GM21576 (cell line): Measurements from ENCODE around the gene DUSP3.

Experiments used
- ATAC-seq: cut with Tn5 transposase; IDR thresholded peaks from one replicate; pipeline ENCODE4 v1.9.1; 2021; ENCODE audit warnings: mild to moderate bottlenecking, moderate library complexity; ENCODE audit not compliant: unreplicated experiment

Gene DUSP3

DNA sequence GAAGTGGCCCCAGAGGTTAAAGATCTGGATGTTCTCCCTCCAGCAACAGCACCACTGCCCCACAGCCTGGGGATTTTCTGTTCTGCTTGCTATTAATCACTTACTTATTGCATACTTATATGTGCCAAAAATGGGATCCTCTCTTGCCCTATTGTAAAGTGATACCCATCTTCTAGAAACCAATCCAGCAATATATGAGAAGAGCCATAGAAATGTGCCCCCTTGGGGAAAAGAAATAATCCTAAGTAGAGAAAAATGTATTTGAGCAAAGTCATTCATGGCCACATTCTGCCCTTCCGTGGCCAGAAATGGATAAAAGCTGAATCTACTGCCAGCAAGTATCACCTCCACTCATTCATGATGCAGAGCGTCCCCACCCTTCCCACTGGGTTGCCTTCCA lies 41.1 kb downstream of the DUSP3 start:
- no peak for ATAC-seq

DNA sequence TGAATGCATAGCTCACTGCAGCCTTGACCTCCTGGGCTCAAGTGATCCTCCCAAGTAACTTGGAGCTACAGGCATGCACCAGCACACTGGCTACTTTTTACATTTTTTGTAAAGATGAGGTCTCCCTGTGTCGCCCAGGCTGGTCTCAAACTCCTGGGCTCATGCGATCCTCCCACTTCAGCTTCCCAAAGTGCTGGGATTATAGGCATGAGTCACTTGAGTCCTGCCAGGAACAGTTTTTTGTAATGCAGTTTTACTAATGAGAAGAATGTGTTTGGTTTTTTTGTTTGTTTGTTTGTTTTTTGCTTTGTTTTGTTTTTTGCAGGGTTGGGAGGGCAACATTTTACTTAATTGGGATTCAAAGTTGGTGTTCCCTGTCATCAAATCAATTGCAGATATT lies 42.4 kb downstream of the DUSP3 start:
- no peak for ATAC-seq

DNA sequence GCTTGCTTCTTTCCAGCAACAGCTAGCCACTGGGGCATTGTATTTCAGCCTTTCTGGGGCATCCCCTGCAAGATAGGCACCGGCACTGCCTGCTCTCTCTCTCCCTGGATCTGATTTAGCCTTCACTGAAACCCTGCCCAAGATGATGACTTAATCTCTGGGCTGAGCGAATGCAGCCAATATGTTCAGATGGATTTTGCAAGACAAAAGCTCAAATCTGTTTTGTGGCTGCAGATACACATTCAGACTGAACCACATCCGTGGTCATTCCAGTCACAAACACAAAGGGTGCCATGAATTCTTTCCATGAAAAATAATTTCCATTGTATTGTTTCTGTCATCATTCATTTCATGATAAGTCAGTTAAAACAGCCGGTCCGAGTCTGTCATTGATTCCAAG lies 44.4 kb downstream of the DUSP3 start:
- no peak for ATAC-seq

DNA sequence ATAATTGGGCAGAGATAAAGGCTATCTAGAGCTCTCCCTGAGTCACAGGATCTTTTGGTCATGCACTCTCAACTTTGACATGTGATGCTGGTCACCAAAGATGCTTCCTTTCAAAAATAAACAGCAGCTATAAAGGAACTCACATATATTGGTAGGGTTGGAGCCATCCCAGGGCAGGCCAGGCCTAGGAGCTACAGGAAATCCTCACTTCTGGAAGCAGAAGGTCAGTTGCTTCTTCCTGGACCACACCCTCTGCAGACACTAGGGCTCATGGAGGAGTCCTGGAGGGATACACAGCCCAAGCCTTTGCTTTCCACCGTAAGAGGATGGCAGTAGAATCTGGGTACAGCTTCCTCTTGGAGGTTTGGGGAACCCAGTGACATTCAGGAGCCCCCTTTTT lies 44.8 kb downstream of the DUSP3 start:
- no peak for ATAC-seq

DNA sequence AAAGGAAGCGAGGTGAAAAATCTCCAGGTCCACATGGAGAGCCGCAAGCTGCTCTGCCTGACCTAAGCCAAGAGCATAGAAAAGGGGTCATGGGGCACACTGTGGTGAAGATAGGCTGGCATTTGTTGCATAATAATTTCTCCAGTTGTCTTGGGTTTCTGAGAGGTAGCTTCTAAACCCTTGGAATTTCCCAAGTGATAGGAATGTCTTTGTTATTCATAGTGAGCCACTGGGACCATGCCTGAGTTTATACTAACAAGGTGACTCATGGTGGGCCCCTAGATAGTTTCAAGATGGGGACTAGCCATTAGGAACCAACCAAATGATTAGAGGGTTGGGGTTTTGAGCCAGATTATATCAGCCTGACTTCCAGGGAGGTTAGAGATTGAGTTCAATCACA lies 45.8 kb downstream of the DUSP3 start:
- ATAC-seq: no peak

DNA sequence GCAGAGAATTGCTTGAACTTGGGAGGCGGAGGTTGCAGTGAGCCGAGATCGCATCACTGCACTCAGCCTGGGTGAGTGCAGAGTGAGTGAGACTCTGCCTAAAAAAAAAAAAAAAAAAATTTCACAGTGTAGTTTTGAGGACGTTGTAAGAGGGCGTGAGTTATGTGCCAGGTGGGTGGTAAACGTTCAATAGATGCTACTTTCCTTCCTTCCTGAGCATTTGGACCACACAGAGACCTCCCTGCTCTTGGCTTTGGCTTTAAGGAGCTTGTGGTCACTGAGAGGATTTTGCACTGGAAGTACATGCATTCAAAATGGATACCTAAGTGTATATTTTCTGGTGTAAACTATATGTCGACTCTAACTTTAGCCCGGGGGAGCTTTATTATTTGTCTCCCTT lies 50.7 kb downstream of the DUSP3 start:
- ATAC-seq: no peak

DNA sequence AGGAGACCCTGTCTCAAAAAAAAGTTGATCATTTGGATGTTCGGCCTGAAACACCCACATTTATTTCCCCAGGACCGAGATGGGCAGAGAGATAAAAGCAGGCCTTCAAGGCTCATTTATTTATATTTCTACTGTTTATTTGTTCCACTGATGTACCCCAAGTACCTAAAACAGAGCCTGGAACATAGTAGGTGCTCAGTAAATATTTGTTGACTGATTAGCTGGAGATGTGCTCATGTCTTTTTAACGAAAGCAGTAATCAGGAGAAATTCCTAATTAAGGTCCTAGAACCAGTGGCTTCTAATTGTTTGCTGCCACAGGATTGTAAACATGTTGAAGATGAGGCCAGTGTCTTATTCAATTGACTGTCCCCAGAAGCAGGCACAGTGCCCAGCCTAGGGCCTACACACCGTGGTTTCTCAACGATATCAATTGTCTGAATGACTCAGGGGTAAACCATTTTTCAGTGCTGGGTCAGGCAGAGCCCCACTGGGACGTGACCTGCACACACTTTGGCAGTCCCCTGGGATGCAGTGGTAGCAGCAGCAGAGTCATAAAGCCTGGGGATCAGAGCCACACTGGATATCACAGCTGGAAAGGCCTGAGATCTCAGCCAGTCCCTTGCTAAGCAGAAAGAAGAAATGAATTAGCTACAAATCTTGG lies 54.9 kb downstream of the DUSP3 start:
- no peak for ATAC-seq

DNA sequence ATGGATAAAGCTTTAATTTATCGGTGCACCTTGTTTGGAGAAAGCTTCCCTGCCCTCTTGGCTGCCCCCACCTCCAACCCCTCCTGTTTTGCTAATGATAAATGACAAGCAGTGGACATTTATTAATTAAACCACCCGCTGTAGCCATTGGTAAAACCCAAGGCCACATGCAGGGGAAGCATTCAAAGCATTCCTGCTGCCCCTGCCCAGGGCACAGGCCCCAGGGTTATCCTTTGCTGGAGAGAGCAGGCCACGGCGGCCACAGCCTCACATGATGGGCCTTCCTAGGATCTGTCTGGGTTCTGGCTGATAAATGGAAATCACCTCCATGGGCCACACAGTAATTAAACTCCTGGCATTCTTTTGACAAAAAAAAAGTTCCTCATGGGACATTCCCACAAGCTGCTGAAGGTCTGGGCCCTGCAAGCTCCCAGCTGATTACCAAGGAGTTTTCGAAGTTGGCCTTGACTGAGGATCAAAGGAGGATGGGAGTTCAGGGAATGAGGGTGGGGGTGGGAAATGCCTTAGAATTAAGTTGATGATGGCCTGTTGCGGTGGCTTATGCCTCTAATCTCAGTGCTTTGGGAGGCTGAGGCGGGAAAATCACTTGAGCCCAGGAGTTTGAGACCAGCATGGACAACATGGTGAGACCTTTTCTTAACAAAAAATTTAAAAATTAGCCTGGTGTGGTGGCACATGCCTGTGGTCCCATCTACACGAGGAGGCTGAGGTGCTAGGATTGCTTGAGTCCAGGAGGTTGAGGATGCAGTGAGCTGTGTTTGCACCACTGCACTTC lies 55.7 kb downstream of the DUSP3 start:
- no peak for ATAC-seq

DNA sequence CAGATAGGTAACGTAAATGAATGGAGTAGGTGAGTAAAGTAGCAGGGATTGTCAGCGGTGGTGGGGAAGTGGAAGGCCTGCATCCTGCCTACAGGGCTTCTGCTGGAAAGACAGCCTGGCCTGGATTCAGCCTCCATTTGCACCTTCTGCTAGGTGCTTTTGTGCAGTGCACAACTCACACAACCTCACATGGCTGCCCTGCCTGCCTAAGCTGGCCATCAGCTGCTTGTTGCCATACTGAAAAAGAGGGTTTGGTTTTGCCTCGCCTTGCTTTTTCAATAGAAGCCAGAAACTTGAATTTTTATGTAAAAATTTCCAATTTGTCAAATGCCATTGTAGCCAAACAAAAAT lies 56.5 kb downstream of the DUSP3 start:
- ATAC-seq: no peak

DNA sequence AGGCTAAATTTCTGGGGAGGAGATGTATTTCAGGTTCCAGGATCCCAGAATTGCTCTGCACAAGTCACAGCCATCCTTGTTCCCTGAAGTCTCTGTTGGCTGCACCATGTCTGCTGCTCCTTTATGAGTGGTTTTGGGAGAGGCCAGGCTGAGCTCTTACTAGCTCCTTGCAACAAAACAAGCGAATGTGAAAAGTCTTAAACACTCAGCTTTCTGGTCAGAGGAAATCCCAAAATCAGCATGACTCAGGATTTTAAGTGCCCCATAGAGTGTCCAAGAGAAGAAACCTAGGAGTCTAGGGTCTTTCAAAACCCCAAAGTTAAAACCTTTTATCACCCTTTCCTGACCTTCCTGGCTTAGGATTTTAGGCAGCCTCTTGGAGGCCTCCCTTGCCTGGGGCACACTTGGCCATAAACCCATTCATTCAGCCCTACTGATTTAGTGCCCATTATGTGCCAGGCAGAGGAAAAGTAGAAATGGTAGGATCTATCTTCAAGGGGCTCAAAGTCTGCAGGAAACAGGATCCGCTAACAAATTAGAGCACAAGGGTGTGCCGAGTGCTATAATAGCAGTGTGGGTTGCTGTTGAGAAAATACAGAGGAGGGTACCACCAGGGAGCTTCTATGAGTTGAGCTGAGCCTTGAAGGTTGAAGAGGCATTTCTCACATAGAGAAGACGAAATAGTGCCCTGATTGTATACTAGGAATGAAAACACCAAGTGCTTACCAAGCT lies 57.1 kb downstream of the DUSP3 start:
- ATAC-seq: no peak

DNA sequence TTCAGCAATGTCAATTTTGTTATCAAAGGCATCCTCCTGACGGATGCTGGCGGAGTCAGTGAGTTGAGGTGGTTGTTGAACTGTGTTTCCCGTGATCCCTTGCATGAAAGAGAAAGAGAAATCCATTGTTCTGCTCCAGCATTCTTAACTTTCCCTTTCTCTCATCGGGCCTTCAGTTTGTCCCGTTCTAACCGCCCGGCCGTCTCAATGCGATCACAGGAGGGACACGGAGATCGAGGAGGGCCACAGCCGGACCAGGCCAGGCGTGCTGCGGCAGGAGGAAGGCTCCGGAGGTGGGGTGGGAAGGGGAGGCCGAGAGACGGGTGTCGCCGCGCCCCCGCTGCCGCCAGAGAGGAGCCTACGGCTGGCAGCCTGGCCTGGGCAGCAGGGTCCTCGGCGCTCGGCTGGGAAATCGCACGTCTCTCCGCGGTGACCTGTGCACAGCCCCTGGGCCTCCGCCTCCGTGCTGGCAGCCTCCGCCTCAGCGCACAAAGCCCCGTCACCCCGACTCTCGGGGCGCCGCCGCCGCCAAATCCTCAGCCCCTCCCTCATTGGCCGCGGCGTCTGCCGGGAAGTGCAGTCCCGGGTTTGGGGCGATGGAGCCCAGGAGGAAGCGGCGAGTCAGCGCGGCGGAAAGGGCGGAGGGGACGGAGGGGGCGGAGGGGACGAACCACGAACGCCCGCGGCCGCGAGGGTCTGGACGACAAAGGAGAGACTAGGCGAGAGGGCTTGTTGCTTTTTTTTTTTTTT lies 58.3 kb downstream of the DUSP3 start:
- peak; percentile 62 for ATAC-seq

DNA sequence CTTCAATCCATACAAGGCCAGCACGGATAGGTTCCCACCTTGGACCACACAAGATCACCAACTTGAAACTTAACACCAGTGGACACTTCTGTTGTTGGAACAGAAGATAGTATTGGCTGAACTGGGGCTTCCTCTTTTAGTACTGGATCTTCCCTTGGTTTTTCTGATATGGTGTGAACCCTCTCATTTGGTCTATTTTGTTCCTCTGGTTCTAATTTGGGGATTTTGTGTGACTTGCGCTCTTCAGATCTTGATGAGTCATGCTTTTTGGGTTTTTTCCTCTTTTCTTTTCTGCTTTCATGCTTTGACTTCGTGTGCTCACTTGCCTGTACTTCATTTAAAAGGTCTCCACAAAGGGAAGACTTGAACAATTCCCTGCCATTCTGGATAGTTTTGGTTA lies 59.2 kb downstream of the DUSP3 start:
- ATAC-seq: no peak

DNA sequence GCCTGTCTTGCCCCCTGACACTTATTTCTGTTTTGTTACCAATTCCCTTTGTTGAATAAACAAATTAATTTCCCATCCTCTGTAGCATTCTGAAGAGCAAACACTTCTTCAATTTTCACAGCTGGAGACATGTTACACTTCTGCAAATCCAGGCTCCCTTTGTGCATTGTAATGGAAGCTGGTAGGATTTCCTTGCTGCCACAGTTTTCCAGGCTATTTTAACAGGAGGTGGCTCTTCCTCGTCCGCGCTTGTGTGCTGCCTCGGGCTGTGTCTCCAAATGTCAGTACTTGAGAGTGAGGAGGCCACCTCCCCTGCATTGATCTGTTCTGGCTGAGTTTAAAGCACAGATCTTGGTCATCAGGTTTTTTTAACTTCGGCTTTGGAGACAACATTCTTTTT lies 60.2 kb downstream of the DUSP3 start:
- no peak for ATAC-seq

DNA sequence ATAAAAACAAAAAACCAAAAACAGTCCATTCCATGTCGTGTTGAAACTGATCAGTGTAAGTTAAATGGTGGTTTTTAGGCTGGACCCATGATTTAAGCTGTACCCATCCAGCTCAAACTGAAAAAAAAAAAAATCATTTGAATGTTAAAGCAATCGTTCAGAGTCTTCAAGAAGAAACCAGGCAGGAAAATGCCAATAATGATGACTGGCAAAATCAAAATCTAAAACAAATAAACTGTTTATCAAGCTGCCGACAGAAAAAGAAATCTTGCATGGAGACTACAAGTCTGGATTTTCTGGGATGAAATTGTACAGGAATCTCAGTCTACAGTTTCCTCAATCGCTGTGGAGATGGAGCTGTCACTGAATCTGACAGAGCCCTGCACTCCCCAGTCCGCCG lies 60.9 kb downstream of the DUSP3 start:
- ATAC-seq: no peak
